IPS-NIHi11 (cell line): ENCODE results near the gene P2RX6.

Experiments
- DNase-seq: peaks from one replicate; pipeline ENCODE4 v3.0.0; 2012; ENCODE audit warnings: mixed read lengths, low spot score

P2RX6 gene

GRCh38 chr22:21012446-21013407 is 2.2 kb upstream of the P2RX6 start:
- DNase-seq, result no peak

GRCh38 chr22:21013657-21014201 is 1.2 kb upstream of the P2RX6 start:
- no peak for DNase-seq

- peak; percentile 98 for DNase-seq
Observed at GRCh38 chr22:21014202-21014725, 701 bp upstream of the P2RX6 start.

GRCh38 chr22:21015466-21016006 is 571 bp downstream of the P2RX6 start:
- DNase-seq, result no peak

GRCh38 chr22:21016644-21017420 is 1.9 kb downstream of the P2RX6 start:
- no peak for DNase-seq

GRCh38 chr22:21018314-21018713 is 3.3 kb downstream of the P2RX6 start:
- DNase-seq, result no peak

- DNase-seq, result peak; percentile 84
Observed at GRCh38 chr22:21020802-21021429, 6.0 kb downstream of the P2RX6 start.

- no peak for DNase-seq
Observed at GRCh38 chr22:21022507-21022906, 7.5 kb downstream of the P2RX6 start.

- DNase-seq, result no peak
Observed at GRCh38 chr22:21022955-21023614, 8.1 kb downstream of the P2RX6 start.

GRCh38 chr22:21025266-21025665 is 10.3 kb downstream of the P2RX6 start:
- DNase-seq, result no peak

GRCh38 chr22:21025763-21026755 is 11.1 kb downstream of the P2RX6 start:
- DNase-seq, result no peak

GRCh38 chr22:21026783-21027692 is 12.1 kb downstream of the P2RX6 start:
- DNase-seq, result no peak

GRCh38 chr22:21028277-21029251 is 13.6 kb downstream of the P2RX6 start:
- DNase-seq, result no peak

- DNase-seq, result no peak
Observed at GRCh38 chr22:21029486-21030025, 14.6 kb downstream of the P2RX6 start.

GRCh38 chr22:21030032-21030431 is 15.1 kb downstream of the P2RX6 start:
- no peak for DNase-seq

- no peak for DNase-seq
Observed at GRCh38 chr22:21030621-21031544, 15.9 kb downstream of the P2RX6 start.
